HG02588 (cell line): ENCODE results near the gene CDC42EP1.
"Not testable (repeated sequence)": the region's sequence is repeated elsewhere in the genome, so short reads cannot be mapped to it uniquely, and the experiment has no call there.

Source experiments
- ATAC-seq: cut with Tn5 transposase; IDR thresholded peaks from one replicate; pipeline ENCODE4 v1.9.1; 2021; ENCODE audit warnings: mild to moderate bottlenecking, moderate library complexity; ENCODE audit not compliant: unreplicated experiment

CDC42EP1 gene

GRCh38 chr22:37609240-37610152, 49.2 kb downstream of the CDC42EP1 start:
- no peak for ATAC-seq

GRCh38 chr22:37610153-37610475, 49.8 kb downstream of the CDC42EP1 start:
- ATAC-seq, result not testable (repeated sequence)

GRCh38 chr22:37610480-37611129, 50.3 kb downstream of the CDC42EP1 start:
- ATAC-seq, result no peak

GRCh38 chr22:37611207-37611606, 50.9 kb downstream of the CDC42EP1 start:
- no peak for ATAC-seq

GRCh38 chr22:37616201-37617083, 56.2 kb downstream of the CDC42EP1 start:
- ATAC-seq, result no peak

GRCh38 chr22:37617431-37617830, 57.2 kb downstream of the CDC42EP1 start:
- no peak for ATAC-seq

- no peak for ATAC-seq
Measured at GRCh38 chr22:37618072-37618656, 57.9 kb downstream of the CDC42EP1 start.

GRCh38 chr22:37618674-37619073, 58.4 kb downstream of the CDC42EP1 start:
- ATAC-seq, result no peak
